Measurements from ENCODE around the gene ETNPPL. TPM values are rescaled to one million over a fixed set of nuclear protein-coding genes. Genes with fewer than 3 reads are reported as not detected.
A peak's percentile ranks its signal among the peaks of the same experiment; 100 is the strongest.

The ETNPPL gene
- polyA plus RNA-seq (2011; rRNA removed) (not detected in 2 replicates), polyA minus RNA-seq (2011; rRNA and poly(A)+ RNA removed) (not detected in 2 replicates)

DNA sequence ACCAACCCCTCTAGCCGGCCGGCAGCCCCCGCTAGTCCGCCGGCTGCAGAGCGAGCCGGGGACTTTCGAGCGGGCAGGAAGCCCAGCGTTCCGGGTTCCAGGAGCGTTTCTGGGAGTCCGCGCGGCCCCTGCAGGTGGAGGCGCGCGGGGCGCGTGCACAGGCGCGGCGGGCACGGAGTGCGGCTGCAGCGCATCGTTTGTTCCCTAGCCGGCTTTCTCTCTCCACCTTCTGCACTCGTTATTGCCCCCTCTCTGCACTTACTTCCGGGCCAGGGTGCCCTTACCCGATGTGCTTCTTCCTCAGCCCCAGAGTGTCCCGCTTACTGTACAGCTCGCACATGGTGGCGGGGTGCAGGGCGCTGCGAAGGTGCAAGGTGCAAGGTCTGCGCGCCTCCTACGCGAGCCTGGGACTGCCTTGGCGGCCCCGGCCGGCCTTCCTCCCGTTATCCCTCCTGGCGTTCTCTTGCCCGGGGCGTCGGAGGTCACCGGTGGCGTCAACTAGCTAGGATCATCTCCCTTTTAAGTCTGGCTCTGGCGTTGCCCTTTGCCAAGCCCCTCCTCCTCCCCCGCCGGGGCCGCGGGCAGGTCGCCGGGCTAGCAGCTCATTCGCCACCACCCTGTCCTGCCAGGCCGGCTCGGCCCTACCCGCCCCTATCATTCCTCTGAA, at the start of gene ETNPPL:
Gene ETNPPL, minus strand, starts transcription at position 495 of the 667 bp plus-strand sequence. Its CDS starts 155 bp downstream, at position 340.
- H3K36me3 ChIP-seq (ENCODE audit: control insufficient read depth, insufficient read depth, low read length) = no peaks in the 10 kb centered on the region
- TF ChIP-seq, protein P1, sequence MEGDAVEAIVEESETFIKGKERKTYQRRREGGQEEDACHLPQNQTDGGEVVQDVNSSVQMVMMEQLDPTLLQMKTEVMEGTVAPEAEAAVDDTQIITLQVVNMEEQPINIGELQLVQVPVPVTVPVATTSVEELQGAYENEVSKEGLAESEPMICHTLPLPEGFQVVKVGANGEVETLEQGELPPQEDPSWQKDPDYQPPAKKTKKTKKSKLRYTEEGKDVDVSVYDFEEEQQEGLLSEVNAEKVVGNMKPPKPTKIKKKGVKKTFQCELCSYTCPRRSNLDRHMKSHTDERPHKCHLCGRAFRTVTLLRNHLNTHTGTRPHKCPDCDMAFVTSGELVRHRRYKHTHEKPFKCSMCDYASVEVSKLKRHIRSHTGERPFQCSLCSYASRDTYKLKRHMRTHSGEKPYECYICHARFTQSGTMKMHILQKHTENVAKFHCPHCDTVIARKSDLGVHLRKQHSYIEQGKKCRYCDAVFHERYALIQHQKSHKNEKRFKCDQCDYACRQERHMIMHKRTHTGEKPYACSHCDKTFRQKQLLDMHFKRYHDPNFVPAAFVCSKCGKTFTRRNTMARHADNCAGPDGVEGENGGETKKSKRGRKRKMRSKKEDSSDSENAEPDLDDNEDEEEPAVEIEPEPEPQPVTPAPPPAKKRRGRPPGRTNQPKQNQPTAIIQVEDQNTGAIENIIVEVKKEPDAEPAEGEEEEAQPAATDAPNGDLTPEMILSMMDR (IDR thresholded peaks at IDR 0.05; ENCODE audit: insufficient read depth, low read depth, low read length) = no peak
- H3K4me3 ChIP-seq (ENCODE audit: low read depth, low read length) = peak within 1 kb of the TSS; percentile 44
- H3K27me3 ChIP-seq (ENCODE audit: control insufficient read depth, insufficient read depth, low read length) = peaks cover 14% of the 10 kb centered on the region
- CTCF ChIA-PET = interaction anchor here (1.0 kb wide), 1 partner anchor 323 kb away, joined by 3 read pairs; no protein-coding TSS in a partner anchor
- POLR2A ChIA-PET = no interaction called here
- DNase-seq (ENCODE audit: low read depth) = no peak

DNA sequence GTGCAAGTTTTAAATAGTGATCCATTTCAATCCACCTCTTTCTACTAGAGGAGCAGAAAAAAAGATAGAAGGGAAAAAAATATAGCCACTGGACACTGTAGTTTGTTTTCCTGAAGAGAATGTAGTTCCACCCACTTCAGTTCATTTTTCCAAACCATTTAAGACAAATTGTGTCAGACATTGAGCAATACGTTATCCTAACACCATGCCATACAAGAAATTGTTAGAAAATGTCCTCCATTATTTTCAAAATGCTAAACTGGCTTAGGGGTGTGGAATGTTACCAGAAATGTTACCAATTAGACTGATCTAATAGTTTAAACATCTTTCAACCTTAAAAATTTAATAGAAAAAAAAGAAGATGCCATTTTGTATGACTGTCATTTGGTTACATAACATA, 48.6 kb upstream of the ETNPPL start:
- TF ChIP-seq, protein P1 (IDR thresholded peaks at IDR 0.05; ENCODE audit: insufficient read depth, low read depth, low read length) = no peak
- CTCF ChIA-PET = no interaction called here
- no peak overlapping the region for H3K4me3 ChIP-seq (ENCODE audit: low read depth, low read length)
- no peak for DNase-seq (ENCODE audit: low read depth)
- POLR2A ChIA-PET = no interaction called here
- no peaks in the 10 kb centered on the region for H3K36me3 ChIP-seq (ENCODE audit: control insufficient read depth, insufficient read depth, low read length)
- no peaks in the 10 kb centered on the region for H3K27me3 ChIP-seq (ENCODE audit: control insufficient read depth, insufficient read depth, low read length)

- ChIA-PET POLR2A (no interaction called here), CTCF (no interaction called here)
- TF ChIP-seq, protein P1 (IDR thresholded peaks at IDR 0.05; ENCODE audit: insufficient read depth, low read depth, low read length) = no peak
- H3K36me3 ChIP-seq (ENCODE audit: control insufficient read depth, insufficient read depth, low read length) = no peaks in the 10 kb centered on the region
- no peak overlapping the region for H3K4me3 ChIP-seq (ENCODE audit: low read depth, low read length)
- H3K27me3 ChIP-seq (ENCODE audit: control insufficient read depth, insufficient read depth, low read length) = no peaks in the 10 kb centered on the region
- DNase-seq (ENCODE audit: low read depth) = no peak
Measured at GRCh38 chr4:108810087-108810486, 47.2 kb upstream of the ETNPPL start.

DNA sequence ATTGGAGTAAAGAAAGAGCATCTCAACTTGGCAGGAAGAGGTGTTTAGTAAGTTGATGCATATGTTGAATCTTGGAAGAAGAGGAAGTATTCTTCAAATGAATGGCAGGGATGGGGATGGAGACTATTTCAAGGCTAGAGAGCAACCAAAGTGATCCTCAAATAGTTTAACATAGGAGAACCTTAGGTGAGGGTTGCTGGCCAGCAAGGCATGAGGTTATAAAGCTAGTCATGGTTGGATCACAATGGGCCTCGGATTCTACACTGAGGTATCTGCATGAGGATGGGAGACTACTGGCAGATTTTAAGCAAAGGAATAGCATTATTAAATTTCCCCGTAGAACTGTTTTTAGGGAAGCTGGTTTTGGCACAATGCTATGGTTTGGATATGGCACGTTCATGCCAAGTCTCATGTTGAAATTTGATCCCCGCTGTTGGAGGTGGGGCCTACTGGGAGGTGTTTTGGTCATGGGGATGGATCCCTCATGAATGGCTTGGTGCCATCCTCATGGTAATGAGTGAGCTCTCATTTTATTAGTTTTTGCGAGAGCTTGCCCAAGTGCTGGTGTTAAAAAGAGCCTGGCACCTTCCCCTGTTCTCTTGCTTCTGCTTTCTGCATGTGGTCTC, 41.9 kb upstream of the ETNPPL start:
- Histone ChIP-seq H3K27me3 (ENCODE audit: control insufficient read depth, insufficient read depth, low read length) (no peaks in the 10 kb centered on the region), H3K4me3 (ENCODE audit: low read depth, low read length) (no peak overlapping the region), H3K36me3 (ENCODE audit: control insufficient read depth, insufficient read depth, low read length) (no peaks in the 10 kb centered on the region)
- POLR2A ChIA-PET = no interaction called here
- TF ChIP-seq, protein P1 (IDR thresholded peaks at IDR 0.05; ENCODE audit: insufficient read depth, low read depth, low read length) = no peak
- no peak for DNase-seq (ENCODE audit: low read depth)
- CTCF ChIA-PET = no interaction called here

DNA sequence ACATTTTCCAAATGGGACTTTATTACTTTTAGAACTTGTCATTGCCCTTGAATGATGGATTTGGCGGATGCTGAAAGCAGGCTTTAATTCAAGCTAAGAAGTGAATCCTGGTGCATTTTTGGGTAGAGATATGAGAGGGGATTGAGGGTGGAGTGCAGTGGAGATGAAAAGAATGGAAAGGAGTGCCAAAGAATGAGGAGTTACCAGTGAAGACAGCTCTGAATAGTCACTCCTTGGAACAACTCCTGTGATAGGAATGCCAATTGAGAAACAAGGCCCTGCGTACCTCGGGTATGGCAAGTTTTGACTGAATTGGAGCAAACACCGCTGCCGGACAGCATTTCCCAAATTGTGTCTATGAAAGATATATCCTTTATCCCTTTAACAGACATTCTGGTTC, 36.5 kb upstream of the ETNPPL start:
- POLR2A ChIA-PET = no interaction called here
- no peak for DNase-seq (ENCODE audit: low read depth)
- TF ChIP-seq, protein P1 (IDR thresholded peaks at IDR 0.05; ENCODE audit: insufficient read depth, low read depth, low read length) = no peak
- no peaks in the 10 kb centered on the region for H3K27me3 ChIP-seq (ENCODE audit: control insufficient read depth, insufficient read depth, low read length)
- CTCF ChIA-PET = no interaction called here
- H3K4me3 ChIP-seq (ENCODE audit: low read depth, low read length) = no peak overlapping the region
- no peaks in the 10 kb centered on the region for H3K36me3 ChIP-seq (ENCODE audit: control insufficient read depth, insufficient read depth, low read length)
